Amniotic epithelial cell (primary cell): Measurements from ENCODE around the gene SOX2.

Experiments used
- DNase-seq: peaks from one replicate; pipeline ENCODE4 v3.0.0-alpha.2; 2010; ENCODE audit warnings: low read depth

Gene SOX2

DNA sequence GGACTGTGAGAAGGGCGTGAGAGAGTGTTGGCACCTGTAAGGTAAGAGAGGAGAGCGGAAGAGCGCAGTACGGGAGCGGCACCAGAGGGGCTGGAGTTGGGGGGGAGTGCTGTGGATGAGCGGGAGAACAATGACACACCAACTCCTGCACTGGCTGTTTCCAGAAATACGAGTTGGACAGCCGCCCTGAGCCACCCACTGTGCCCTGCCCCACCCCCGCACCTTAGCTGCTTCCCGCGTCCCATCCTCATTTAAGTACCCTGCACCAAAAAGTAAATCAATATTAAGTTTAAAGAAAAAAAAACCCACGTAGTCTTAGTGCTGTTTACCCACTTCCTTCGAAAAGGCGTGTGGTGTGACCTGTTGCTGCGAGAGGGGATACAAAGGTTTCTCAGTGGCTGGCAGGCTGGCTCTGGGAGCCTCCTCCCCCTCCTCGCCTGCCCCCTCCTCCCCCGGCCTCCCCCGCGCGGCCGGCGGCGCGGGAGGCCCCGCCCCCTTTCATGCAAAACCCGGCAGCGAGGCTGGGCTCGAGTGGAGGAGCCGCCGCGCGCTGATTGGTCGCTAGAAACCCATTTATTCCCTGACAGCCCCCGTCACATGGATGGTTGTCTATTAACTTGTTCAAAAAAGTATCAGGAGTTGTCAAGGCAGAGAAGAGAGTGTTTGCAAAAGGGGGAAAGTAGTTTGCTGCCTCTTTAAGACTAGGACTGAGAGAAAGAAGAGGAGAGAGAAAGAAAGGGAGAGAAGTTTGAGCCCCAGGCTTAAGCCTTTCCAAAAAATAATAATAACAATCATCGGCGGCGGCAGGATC, at the start of gene SOX2:
Gene SOX2, plus strand, starts transcription at position 601 of the 811 bp plus-strand sequence. CDS start 436 bp downstream, outside the sequence.
- peak; percentile 20 for DNase-seq

DNA sequence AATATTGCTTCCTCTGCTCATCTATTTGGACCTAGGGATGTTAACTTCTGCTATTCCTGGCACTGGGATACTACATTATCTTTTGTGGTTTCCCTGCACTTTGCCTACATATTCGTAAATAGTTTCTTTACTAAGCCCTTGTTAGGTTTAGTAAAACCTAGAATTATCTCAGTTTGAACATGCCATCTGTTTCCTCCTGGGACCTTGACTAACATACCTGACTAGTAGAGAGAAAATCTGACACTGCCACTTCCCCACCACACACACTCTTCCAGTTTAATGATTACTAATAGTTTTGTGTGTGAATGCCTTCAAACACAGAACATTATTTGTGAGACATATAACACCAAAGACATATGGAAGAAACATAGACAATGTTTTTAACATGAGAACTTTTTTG, 28.2 kb upstream of the SOX2 start:
- no peak for DNase-seq

- no peak for DNase-seq
Observed at GRCh38 chr3:181687190-181687589, 24.5 kb upstream of the SOX2 start.

GRCh38 chr3:181687731-181688130, 24.0 kb upstream of the SOX2 start:
- no peak for DNase-seq

DNA sequence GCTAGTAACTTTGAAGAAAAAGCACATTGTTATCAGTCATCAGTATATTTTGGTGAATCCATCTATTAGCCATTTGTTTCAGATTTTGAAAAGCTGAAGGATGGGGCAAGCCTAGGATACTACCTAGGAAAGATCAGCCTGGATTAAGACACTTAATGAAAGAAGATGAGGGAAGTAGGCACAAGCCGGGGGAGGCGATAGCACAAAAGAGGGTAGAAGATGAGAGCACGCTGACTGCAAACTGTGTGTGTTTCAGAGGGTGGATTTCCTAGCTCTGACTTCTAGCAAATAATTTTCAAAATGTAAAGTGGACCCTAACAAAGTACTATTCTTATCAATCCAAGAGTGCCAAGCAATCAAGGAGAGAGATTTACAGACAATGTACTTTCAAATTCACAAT, 22.2 kb upstream of the SOX2 start:
- no peak for DNase-seq

DNA sequence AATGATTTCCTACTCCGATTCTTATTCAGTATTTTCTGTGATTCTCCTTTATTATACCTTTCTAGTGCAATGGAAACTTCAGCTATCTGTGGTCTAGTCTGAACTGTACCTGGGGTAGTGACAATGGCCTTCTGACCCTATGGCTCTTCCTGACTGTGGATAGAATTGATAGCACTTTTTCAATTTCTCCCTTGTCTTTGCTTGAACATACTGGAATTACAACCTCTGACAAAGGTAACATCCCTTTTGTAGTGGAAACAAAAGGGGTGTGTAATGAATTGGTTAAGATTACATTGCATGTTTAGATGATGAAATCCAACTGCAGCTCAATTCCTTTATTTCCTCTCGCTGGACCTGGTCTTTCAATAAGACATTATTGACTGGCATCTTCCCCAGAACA, 21.0 kb upstream of the SOX2 start:
- no peak for DNase-seq

GRCh38 chr3:181691901-181692300, 19.8 kb upstream of the SOX2 start:
- DNase-seq: no peak

- no peak for DNase-seq
Observed at GRCh38 chr3:181692311-181693145, 19.2 kb upstream of the SOX2 start.

GRCh38 chr3:181693280-181693679, 18.4 kb upstream of the SOX2 start:
- DNase-seq: no peak

- DNase-seq: peak; percentile 7
Observed at GRCh38 chr3:181694805-181695660, 16.7 kb upstream of the SOX2 start.

DNA sequence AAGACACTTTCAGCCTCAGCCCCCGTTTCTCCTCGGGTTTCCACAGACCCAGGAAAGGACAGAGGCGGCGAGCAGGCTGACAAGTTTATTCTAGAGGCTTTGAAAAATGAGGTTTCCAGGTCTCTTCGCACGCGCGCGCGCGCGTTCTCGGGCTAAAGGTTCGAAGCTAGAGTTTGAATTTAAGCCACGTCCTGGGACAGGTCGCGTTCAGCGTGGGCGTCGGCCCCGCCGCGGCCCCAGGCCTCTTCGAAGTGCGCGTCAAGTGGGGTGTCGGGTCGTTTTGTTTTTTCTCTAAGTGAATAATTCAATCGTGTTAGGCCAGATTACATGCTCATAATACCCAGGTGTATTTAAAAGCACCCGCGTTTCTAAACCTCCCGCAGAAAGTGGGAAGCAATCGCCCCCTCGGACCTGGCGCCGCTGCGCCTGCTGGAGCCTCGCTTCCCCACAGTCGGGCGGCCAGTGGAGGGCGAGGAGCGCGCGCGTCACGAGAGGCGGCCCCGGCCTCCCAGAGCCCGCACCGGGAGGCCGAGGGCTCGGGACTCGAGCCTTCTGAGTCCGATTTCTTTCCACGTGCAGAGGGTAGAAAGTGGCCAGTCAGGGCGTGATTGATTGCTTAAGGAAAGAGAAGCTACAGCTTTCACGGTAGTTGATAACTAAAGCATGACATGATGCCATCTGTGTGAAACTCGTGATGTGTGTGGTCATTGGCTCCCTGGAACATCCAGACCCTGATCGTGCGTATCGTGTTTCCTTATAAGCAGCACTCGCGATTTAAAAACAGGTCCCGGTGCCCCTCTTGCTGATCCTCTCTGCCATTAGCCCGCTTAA, 15.8 kb upstream of the SOX2 start:
- DNase-seq: no peak

DNA sequence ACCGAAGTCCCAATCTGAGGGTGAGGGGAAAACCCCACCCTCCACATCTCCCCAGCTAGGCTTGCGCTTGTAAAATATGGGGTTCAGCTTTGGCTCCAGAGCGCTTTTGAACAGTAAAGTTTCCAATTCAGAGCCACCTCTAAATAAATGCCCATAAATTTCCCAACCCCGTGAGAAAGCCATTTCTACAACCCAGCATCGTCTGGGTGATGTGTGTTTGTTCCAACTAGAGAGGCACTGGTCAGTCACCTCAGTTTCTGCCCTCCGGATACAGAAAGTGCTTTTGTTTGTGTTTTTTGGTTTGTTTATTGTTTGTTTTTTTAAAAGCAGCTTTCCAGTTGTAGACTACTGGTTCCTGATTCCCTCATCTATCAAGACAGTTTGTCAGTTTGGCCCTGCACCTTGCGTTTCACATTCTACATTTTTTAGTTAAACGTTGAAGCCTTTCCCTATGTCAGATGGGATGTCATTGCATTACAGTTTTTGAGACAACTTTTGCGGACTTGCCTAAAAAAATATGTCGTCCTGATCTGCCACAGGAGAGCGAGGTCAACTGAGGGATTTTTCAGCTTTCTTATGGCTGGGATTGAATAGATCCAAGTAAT, 15.0 kb upstream of the SOX2 start:
- DNase-seq: no peak

DNA sequence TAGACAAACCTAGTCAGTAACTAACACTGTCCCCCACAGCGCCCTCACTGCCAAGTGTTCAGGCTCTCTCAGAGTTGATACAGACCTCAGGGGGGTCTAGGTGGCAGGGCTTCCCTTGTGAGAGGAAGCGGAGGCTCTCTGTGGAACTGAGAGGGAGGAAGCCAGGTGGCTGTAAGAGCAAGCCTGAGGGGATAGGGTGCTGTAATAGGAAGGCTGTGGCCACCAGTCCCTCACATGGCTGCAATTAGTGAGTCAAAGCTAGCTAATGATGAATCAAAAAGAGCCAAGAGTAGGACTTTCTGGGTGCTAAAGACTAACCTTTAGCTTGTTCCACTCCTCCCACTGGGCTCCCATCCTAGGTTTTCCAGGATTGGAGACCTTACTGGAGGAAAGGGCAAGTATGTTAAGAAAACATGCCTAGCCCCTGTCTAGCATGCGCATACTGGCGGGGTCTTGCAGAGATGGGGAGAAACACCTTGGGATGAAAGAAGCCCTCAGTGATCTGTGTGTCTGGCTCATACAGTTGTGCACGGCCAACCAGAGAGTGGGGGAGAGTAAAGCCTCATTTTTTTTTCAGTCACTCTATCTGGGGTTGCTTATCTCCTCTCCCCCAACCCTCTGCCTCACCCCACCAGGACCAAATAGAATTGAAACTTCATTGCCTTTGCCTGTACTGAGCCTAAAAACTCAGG, 13.3 kb upstream of the SOX2 start:
- DNase-seq: no peak

GRCh38 chr3:181699171-181699903, 12.4 kb upstream of the SOX2 start:
- DNase-seq: no peak

DNA sequence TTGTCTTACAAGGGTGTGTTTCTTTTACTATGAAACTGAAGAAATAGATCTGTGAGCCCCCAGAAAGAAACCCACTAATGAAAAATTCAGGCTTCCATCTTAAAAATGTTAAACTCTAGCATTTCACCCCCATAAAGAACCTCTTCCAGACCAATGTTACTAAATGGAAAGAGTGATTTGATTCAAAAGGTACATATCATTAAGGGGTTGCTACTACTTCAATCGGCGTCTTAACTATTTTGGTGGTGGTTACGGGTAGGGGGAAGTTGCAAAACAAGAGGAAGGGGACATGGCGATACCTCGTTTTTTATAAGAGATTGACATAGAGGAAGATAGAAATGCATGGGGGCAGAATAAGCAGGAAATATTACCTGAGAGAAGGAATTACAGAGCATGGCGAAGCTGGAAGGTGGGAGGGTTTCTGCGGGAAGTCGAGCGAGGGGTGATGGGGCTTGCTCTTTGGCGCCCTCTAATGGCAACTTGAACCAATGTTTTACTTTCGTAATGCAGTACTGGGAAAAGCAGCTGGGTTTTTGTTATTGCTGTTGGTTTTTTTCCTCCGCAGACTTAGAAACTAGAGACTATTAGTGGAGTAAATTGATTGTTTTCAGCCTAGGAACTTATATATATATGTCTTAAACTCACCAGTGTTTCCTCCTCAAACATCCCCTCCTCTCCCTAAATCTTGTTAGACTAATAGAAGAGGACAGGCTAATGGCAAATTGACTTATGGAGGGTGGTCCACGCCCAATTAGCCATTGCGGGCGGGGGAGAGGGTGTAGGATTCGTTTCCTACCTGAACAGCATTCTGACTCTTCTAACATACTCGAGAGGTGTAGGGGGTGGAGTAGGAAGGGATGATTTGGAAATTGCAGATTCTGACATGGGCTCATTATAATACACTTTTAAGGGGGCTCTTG, 11.3 kb upstream of the SOX2 start:
- DNase-seq: peak; percentile 58

GRCh38 chr3:181701096-181701495, 10.6 kb upstream of the SOX2 start:
- no peak for DNase-seq

DNA sequence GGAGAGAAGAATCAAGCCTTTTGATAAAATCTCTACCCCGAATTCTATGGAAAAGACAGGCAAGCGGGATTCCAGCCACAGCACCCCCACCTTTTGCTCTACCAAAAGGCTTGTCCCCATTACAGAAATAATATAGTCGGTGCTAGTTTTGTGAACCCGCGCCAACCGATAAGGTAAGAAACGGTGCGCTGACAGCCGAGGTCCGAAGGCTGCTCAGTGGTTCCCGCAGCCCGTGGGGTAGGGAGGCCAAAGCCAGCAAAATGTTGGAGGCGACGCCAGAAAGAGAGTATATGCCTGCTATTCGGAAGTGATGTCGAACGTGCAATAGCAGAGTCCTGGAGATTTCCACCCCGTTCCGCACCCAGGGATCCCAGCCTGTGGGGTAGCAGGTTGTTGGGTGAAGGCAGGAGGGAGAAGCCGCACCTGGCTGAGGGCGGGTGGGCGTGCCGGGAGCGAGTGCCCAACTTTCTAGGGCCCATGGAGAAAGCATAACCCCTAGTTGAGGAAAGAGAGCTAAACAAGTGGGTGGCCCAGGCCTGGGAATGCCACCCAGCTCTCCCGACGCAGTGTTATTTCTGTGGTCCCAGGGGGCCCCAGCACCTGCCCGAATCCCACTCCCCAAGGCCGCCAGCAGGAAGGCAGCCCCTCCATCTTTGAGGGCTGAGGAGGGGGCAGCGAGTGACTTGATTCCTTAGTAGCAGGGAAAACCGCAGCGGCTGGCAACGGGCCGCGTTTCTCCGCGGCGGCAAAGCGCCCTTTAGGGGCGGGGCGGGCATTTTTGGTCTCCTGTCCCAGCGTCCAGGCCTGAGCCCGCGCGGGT, 7.9 kb upstream of the SOX2 start:
- DNase-seq: no peak
